ENCODE data around the gene TEFM. TPM values are rescaled to one million over a fixed set of nuclear protein-coding genes. Genes with fewer than 3 reads are reported as not detected.

Gene TEFM
- total and polyA plus RNA-seq, 4 experiments from 2014 or later = 20.2 to 21.3 (median 21.0) TPM

GRCh38 chr17:30858556-30859250, 47.3 kb downstream of the TEFM start:
- ChIA-PET POLR2A (ENCODE audit: partially characterized antibody) (no interaction called here), CTCF (ENCODE audit: partially characterized antibody) (interaction anchor here (1.0 kb wide), 1 partner anchor 18 kb away, joined by 4 read pairs; no protein-coding TSS in a partner anchor)
- H3K27ac ChIP-seq (ENCODE audit: low read depth, low read length) = no peak overlapping the region
- Mint-ChIP-seq H3K27ac (no peak overlapping the region), H3K27me3 (no peaks in the 10 kb centered on the region), H3K4me3 (no peak overlapping the region), H3K4me1 (no peaks in the 10 kb centered on the region), H3K9me3 (no peaks in the 10 kb centered on the region), H3K36me3 (peaks cover 2 to 7% of the 10 kb centered on the region in 2 donors)
- intact Hi-C loops (cut with micrococcal nuclease) = no loop called here
- H3K36me3 ChIP-seq (ENCODE audit: insufficient read depth, low read length) = no peaks in the 10 kb centered on the region
- no peak overlapping the region for H3K4me3 ChIP-seq (ENCODE audit: low read length in 2 of 2)
- no peaks in the 10 kb centered on the region for H3K4me1 ChIP-seq (ENCODE audit: insufficient read depth, low read length)
- no peaks in the 10 kb centered on the region for H3K9me3 ChIP-seq (ENCODE audit: control insufficient read depth in 1 of 2, low read length in 2 of 2)
- no peak for DNase-seq
- no peaks in the 10 kb centered on the region for H3K27me3 ChIP-seq (ENCODE audit: insufficient read depth, low read length)

- ChIA-PET POLR2A (ENCODE audit: partially characterized antibody) (no interaction called here), CTCF (ENCODE audit: partially characterized antibody) (interaction anchor here (0.7 kb wide), 2 partner anchors 23 to 260 kb away, joined by 3 read pairs; no protein-coding TSS in a partner anchor)
- no peak for DNase-seq
- Histone ChIP-seq H3K4me1 (ENCODE audit: insufficient read depth, low read length) (no peaks in the 10 kb centered on the region), H3K4me3 (ENCODE audit: low read length in 2 of 2) (no peak overlapping the region), H3K36me3 (ENCODE audit: insufficient read depth, low read length) (no peaks in the 10 kb centered on the region), H3K27me3 (ENCODE audit: insufficient read depth, low read length) (no peaks in the 10 kb centered on the region), H3K9me3 (ENCODE audit: control insufficient read depth in 1 of 2, low read length in 2 of 2) (no peaks in the 10 kb centered on the region), H3K27ac (ENCODE audit: low read depth, low read length) (no peak overlapping the region)
- no peaks in the 10 kb centered on the region for H3K27me3 Mint-ChIP-seq
- H3K9me3 Mint-ChIP-seq = no peaks in the 10 kb centered on the region
- no peak overlapping the region for H3K4me3 Mint-ChIP-seq
- H3K27ac Mint-ChIP-seq = no peak overlapping the region
- intact Hi-C loops (cut with micrococcal nuclease) = no loop called here
- H3K36me3 Mint-ChIP-seq = peaks cover under 1 to 4% of the 10 kb centered on the region in 2 donors
- H3K4me1 Mint-ChIP-seq = no peaks in the 10 kb centered on the region
Measured at GRCh38 chr17:30854146-30854545, 51.9 kb downstream of the TEFM start.

Other genes with a start within 250 kb of the TEFM start
- gene CRLF3, start 81.5 kb downstream of the TEFM start, total RNA-seq = 10 to 100 TPM; 92.7 to 95.0 TPM
- gene CRLF3, start 81.5 kb downstream of the TEFM start, polyA plus RNA-seq = 100 to 1,000 TPM; 121 to 123 TPM
- gene ATAD5, start 74.3 kb downstream of the TEFM start, total RNA-seq = 1 to 10 TPM; 4.2 to 4.5 TPM
- 1 to 10 TPM in 1 of 2 donors, under 1 TPM in 1; 0.15 to 2.2 TPM for gene ATAD5, start 74.3 kb downstream of the TEFM start, polyA plus RNA-seq
- 1 to 10 TPM; 4.6 to 6.4 TPM for gene ADAP2, start 15.7 kb upstream of the TEFM start, total RNA-seq
- not detected for gene ADAP2, start 15.7 kb upstream of the TEFM start, polyA plus RNA-seq
- 1 to 10 TPM; 3.9 to 7.1 TPM for gene RNF135, start 64.8 kb upstream of the TEFM start, total RNA-seq
- gene RNF135, start 64.8 kb upstream of the TEFM start, polyA plus RNA-seq = 10 to 100 TPM in 1 of 2 donors, 1 to 10 TPM in 1; 8.4 to 10.5 TPM
- 10 to 100 TPM; 49.8 to 52.4 TPM for gene NF1, start 188.7 kb upstream of the TEFM start, total RNA-seq
- 1 to 10 TPM; 5.5 to 5.9 TPM for gene NF1, start 188.7 kb upstream of the TEFM start, polyA plus RNA-seq

Data from CD4-positive, alpha-beta memory T cell (primary cell).